CD4-positive, alpha-beta T cell (primary cell): ENCODE results near the gene CRELD1. TPM values are rescaled to one million over a fixed set of nuclear protein-coding genes. Genes with fewer than 3 reads are reported as not detected.

ENCODE experiments used
- ATAC-seq: fragments of 200-7000 bp; cut with Tn5 transposase; one replicate; pipeline ENCODE4 v1.10.0; 2022; ENCODE audit warnings: mild to moderate bottlenecking; ENCODE audit not compliant: poor library complexity
- CTCF ChIA-PET: fragments of 350-600 bp; sonication (Branson Sonifier 250); formaldehyde crosslinking; loops from one replicate; lab custom pipeline; 2021; ENCODE audit warnings: antibody characterized with exemption, inconsistent platforms; lab: Charles Lee
- POLR2A ChIA-PET: fragments of 350-600 bp; sonication (Branson Sonifier 250); formaldehyde crosslinking; loops from one replicate; lab custom pipeline; 2021; ENCODE audit warnings: antibody characterized with exemption, inconsistent platforms; lab: Charles Lee
- DNase-seq, 14 experiments: peaks; one replicate each; pipeline ENCODE4 v3.0.0-alpha.2; 2013 to 2020; ENCODE audit warnings: mixed read lengths in 2 of 14
- H3K27ac ChIP-seq, 2 donors: one replicate each; pipeline versions ENCODE4 v1.5.1 to v1.7.0; 2013; ENCODE audit warnings: low read length in 2 of 2, low read depth in 1 of 2, mild to moderate bottlenecking in 1 of 2
- H3K27me3 ChIP-seq, 2 experiments: 1 replicate in 1 of 2; 2 replicates in 1 of 2; pipeline versions ENCODE4 v1.6.1 to v1.7.0; 2013; ENCODE audit warnings: low read length in 2 of 2, control low read depth in 1 of 2, mild to moderate bottlenecking in 1 of 2, moderate library complexity in 1 of 2; ENCODE audit not compliant: insufficient read depth in 2 of 2, control insufficient read depth in 1 of 2
- H3K36me3 ChIP-seq: one replicate; pipeline ENCODE4 v1.6.1; 2013; ENCODE audit warnings: low read length, control low read depth; ENCODE audit not compliant: insufficient read depth
- H3K4me1 ChIP-seq: one replicate; pipeline ENCODE4 v1.6.1; 2013; ENCODE audit warnings: low read length, control low read depth; ENCODE audit not compliant: insufficient read depth
- H3K4me3 ChIP-seq: one replicate; pipeline ENCODE4 v1.5.1; 2013; ENCODE audit warnings: mild to moderate bottlenecking, low read length, moderate library complexity
- H3K9me3 ChIP-seq, 2 experiments: 1 replicate in 1 of 2; 2 replicates in 1 of 2; pipeline versions ENCODE4 v1.6.1 to v1.7.0; 2013; ENCODE audit warnings: low read length in 2 of 2, mild to moderate bottlenecking in 2 of 2, control low read depth in 1 of 2, moderate library complexity in 1 of 2; ENCODE audit not compliant: control insufficient read depth in 1 of 2, insufficient read depth in 1 of 2
- H3K27ac Mint-ChIP-seq: one replicate; pipeline ENCODE4 v1.8.0; 2020; ENCODE audit warnings: mixed read lengths
- H3K27me3 Mint-ChIP-seq: one replicate; pipeline ENCODE4 v1.8.0; 2021; ENCODE audit warnings: mixed read lengths
- H3K36me3 Mint-ChIP-seq: one replicate; pipeline ENCODE4 v1.8.0; 2021; ENCODE audit warnings: low read depth, mixed read lengths
- H3K4me1 Mint-ChIP-seq: one replicate; pipeline ENCODE4 v1.8.0; 2021; ENCODE audit warnings: low read depth, mixed read lengths
- H3K4me3 Mint-ChIP-seq: one replicate; pipeline ENCODE4 v1.8.0; 2020; ENCODE audit warnings: mild to moderate bottlenecking, mixed read lengths
- H3K9me3 Mint-ChIP-seq: one replicate; pipeline ENCODE4 v1.8.0; 2020; ENCODE audit warnings: mixed read lengths
- CTCF ChIP-seq: fragments of 200-600 bp; IDR thresholded peaks from one replicate; pipeline ENCODE4 v1.8.0; 2022; ENCODE audit warnings: antibody characterized with exemption, mild to moderate bottlenecking
- intact Hi-C, 2 experiments: fragments of 100-400 bp; cut with DNase I in 1 of 2; cut with micrococcal nuclease in 1 of 2; formaldehyde crosslinking; loops; one replicate each; pipeline versions ENCODE4 v1.15.1 to v1.9.0; 2023 to 2025; cut with DNase I, micrococcal nuclease
- total RNA-seq, 174 experiments: library from RNA in 2 of 174; stranded (reverse) in 2 of 174; gene quantifications; one replicate each; pipeline ENCODE4 v1.2.3 and lab custom pipeline; 2021 to 2026

CRELD1 gene
- total RNA-seq, 2 experiments from 2014 or later = 10.7 to 12.4 TPM

GRCh38 chr3:9978710-9979305, 45.2 kb downstream of the CRELD1 start:
- intact Hi-C loops = no loop called here

GRCh38 chr3:9980251-9980650, 46.6 kb downstream of the CRELD1 start:
- ATAC-seq = no peak
- Mint-ChIP-seq H3K36me3 (peaks cover 53% of the 10 kb centered on the region), H3K4me3 (no peak overlapping the region), H3K27me3 (no peaks in the 10 kb centered on the region), H3K27ac (no peak overlapping the region), H3K9me3 (no peaks in the 10 kb centered on the region), H3K4me1 (peaks cover 20% of the 10 kb centered on the region)
- ChIA-PET CTCF (no interaction called here), POLR2A (no interaction called here)
- Histone ChIP-seq H3K36me3 (peaks cover 62% of the 10 kb centered on the region), H3K9me3 (no peaks in the 10 kb centered on the region), H3K4me3 (no peak overlapping the region), H3K27me3 (no peaks in the 10 kb centered on the region), H3K4me1 (peaks cover 9% of the 10 kb centered on the region), H3K27ac (no peak overlapping the region)
- TF ChIP-seq CTCF = no peak
- no peak for DNase-seq
- intact Hi-C loops = loop anchor here in 1 of 2 experiments (10.0 kb wide), 1 partner anchor 305 kb away; no protein-coding TSS in a partner anchor

More at GRCh38 chr3:9978710-9979305, 45.2 kb downstream of the CRELD1 start:
- ChIA-PET POLR2A (interaction anchor here (1.3 to 2.4 kb wide), 2 partner anchors 8 to 46 kb away, joined by 3 to 13 read pairs; partner anchors contain the start of genes CRELD1 and EMC3), CTCF (no interaction called here)
- Histone ChIP-seq H3K4me3 (no peak overlapping the region), H3K27ac (no peak overlapping the region), H3K27me3 (no peaks in the 10 kb centered on the region), H3K36me3 (peaks cover 66% of the 10 kb centered on the region), H3K9me3 (no peaks in the 10 kb centered on the region), H3K4me1 (peaks cover 5% of the 10 kb centered on the region)
- H3K27me3 Mint-ChIP-seq = no peaks in the 10 kb centered on the region
- H3K4me3 Mint-ChIP-seq = no peak overlapping the region
- ATAC-seq = no peak
- peaks cover 67% of the 10 kb centered on the region for H3K36me3 Mint-ChIP-seq
- H3K4me1 Mint-ChIP-seq = peaks cover 20% of the 10 kb centered on the region
- no peak for TF ChIP-seq CTCF
- H3K9me3 Mint-ChIP-seq = no peaks in the 10 kb centered on the region
- no peak for DNase-seq
- no peak overlapping the region for H3K27ac Mint-ChIP-seq

GRCh38 chr3:9986230-9986725, 52.6 kb downstream of the CRELD1 start:
- TF ChIP-seq CTCF = no peak
- DNase-seq (no peak), ATAC-seq (peak; percentile 44)
- Histone ChIP-seq H3K27ac (peak overlapping the region; percentile 75 to 94), H3K4me1 (peaks cover 27% of the 10 kb centered on the region), H3K36me3 (peaks cover 10% of the 10 kb centered on the region), H3K27me3 (no peaks in the 10 kb centered on the region), H3K4me3 (peak overlapping the region; percentile 99), H3K9me3 (no peaks in the 10 kb centered on the region)
- Mint-ChIP-seq H3K27ac (peak overlapping the region; percentile 98), H3K4me1 (peaks cover 27% of the 10 kb centered on the region), H3K36me3 (peaks cover 22% of the 10 kb centered on the region), H3K9me3 (no peaks in the 10 kb centered on the region), H3K4me3 (peak overlapping the region; percentile 96), H3K27me3 (no peaks in the 10 kb centered on the region)
- intact Hi-C loops = loop anchor here (2.0 to 10.0 kb wide), 5 partner anchors 41 to 299 kb away; partner anchors contain the start of genes FANCD2 (in 2 of the 2), ARPC4 (in 1 of the 2), CRELD1 (in 1 of the 2) and TADA3 (in 1 of the 2)
- POLR2A ChIA-PET = interaction anchor here (0.6 to 2.8 kb wide), 14 partner anchors 8 to 760 kb away, joined by 3 to 54 read pairs (median 8); partner anchors contain the start of genes ARPC4, CRELD1, FANCD2 and JAGN1
- CTCF ChIA-PET = interaction anchor here (2.1 kb wide), 1 partner anchor 53 kb away, joined by 18 read pairs; the partner anchor contains the start of gene CRELD1
